ENCODE data around the gene UBL7. TPM values are rescaled to one million over a fixed set of nuclear protein-coding genes. Genes with fewer than 3 reads are reported as not detected.
A peak's percentile ranks its signal among the peaks of the same experiment; 100 is the strongest.
"Not testable (repeated sequence)": the region's sequence is repeated elsewhere in the genome, so short reads cannot be mapped to it uniquely, and the experiment has no call there.

Gene UBL7
- total RNA-seq, 1 donor from 2014 or later: 53.7 TPM

GRCh38 chr15:74463634-74464033 is 2.7 kb upstream of the UBL7 start:
- H3K4me1 Mint-ChIP-seq (ENCODE audit: low read depth): peaks cover 17% of the 10 kb centered on the region

DNA sequence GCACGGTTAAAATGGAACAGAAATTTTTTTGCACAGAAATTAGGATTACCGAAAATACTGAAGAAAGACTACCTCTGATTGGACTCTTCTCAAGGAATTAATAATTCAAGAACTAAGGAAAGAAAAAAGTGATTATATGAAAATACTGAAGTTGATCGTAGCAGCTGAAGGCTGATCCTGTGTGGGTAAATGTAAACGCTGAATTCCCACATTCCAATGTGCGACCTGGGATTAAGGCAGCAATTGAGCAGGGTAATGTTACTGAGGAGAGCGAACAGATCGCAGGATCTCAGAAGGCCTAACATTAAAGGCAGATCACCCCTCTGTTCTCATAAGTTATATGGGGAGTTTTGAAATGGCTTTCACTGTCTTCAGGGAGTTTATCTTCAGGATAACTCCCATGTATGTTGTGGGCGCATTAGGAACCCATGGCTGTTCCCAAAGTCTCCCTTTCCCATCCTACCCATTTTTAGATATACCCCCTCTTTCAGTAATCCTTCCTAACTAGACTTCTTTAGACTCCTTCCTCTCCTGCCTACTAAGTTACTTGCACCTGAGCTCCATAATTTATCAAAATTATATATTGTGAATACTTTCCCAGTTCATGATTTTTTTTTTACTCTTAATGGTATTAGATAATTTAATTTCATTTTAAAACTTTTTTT is 1.0 kb upstream of the UBL7 start:
- DNase-seq (ENCODE audit: low spot score, unreplicated experiment): no peak
- H3K27ac Mint-ChIP-seq: peak overlapping the region; percentile 98

More at GRCh38 chr15:74463634-74464033, 2.7 kb upstream of the UBL7 start:
- H3K36me3 Mint-ChIP-seq (ENCODE audit: insufficient read depth): peaks cover 11% of the 10 kb centered on the region
- no peak for TF ChIP-seq CTCF (IDR thresholded peaks at IDR 0.05; ENCODE audit: unreplicated experiment)
- no peak overlapping the region for H3K4me3 Mint-ChIP-seq (ENCODE audit: low read depth)
- no peak for DNase-seq (ENCODE audit: low spot score, unreplicated experiment)
- H3K27me3 Mint-ChIP-seq: no peaks in the 10 kb centered on the region
- no peak overlapping the region for H3K27ac Mint-ChIP-seq
- peaks cover 4% of the 10 kb centered on the region for H3K9me3 Mint-ChIP-seq (ENCODE audit: low read depth)

GRCh38 chr15:74460298-74460697 is 662 bp downstream of the UBL7 start:
- H3K4me1 Mint-ChIP-seq (ENCODE audit: low read depth): peaks cover 17% of the 10 kb centered on the region

More for the DNA sequence above, 1.0 kb upstream of the UBL7 start:
- peak overlapping the region; percentile 95 for H3K4me3 Mint-ChIP-seq (ENCODE audit: low read depth)
- H3K36me3 Mint-ChIP-seq (ENCODE audit: insufficient read depth): peaks cover 11% of the 10 kb centered on the region
- peaks cover 4% of the 10 kb centered on the region for H3K9me3 Mint-ChIP-seq (ENCODE audit: low read depth)
- no peaks in the 10 kb centered on the region for H3K27me3 Mint-ChIP-seq
- TF ChIP-seq CTCF (IDR thresholded peaks at IDR 0.05; ENCODE audit: unreplicated experiment): no peak
- peaks cover 17% of the 10 kb centered on the region for H3K4me1 Mint-ChIP-seq (ENCODE audit: low read depth)

DNA sequence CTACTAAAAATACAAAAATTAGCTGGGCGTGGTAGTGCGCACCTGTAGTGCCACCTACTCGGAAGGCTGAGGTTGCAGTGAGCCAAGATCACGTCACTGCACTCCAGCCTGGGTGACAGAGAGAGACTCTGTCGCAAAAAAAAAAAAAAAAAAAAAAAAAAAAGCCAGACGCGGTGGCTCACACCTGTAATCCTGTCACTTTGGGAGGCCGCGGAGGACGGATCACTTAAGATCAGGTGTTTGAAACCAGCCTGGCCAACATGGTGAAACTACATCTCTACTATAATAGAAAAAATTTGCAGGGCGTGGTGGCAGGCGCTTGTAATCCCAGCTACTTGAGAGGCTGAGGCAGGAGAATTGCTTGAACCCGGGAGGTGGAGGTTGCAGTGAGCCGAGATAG is 1.2 kb downstream of the UBL7 start:
- peak overlapping the region; percentile 95 for H3K4me3 Mint-ChIP-seq (ENCODE audit: low read depth)
- peak overlapping the region; percentile 98 for H3K27ac Mint-ChIP-seq
- not testable (repeated sequence) for H3K36me3 Mint-ChIP-seq (ENCODE audit: insufficient read depth); H3K9me3 Mint-ChIP-seq (ENCODE audit: low read depth); DNase-seq (ENCODE audit: low spot score, unreplicated experiment); H3K27me3 Mint-ChIP-seq
- H3K4me1 Mint-ChIP-seq (ENCODE audit: low read depth): peaks cover 17% of the 10 kb centered on the region

More at GRCh38 chr15:74460298-74460697, 662 bp downstream of the UBL7 start:
- peak overlapping the region; percentile 95 for H3K4me3 Mint-ChIP-seq (ENCODE audit: low read depth)
- no peak for TF ChIP-seq CTCF (IDR thresholded peaks at IDR 0.05; ENCODE audit: unreplicated experiment)
- H3K36me3 Mint-ChIP-seq (ENCODE audit: insufficient read depth): peaks cover 11% of the 10 kb centered on the region
- no peaks in the 10 kb centered on the region for H3K27me3 Mint-ChIP-seq
- DNase-seq (ENCODE audit: low spot score, unreplicated experiment): no peak
- H3K9me3 Mint-ChIP-seq (ENCODE audit: low read depth): peaks cover 4% of the 10 kb centered on the region
- H3K27ac Mint-ChIP-seq: peak overlapping the region; percentile 98

- H3K36me3 Mint-ChIP-seq (ENCODE audit: insufficient read depth): peaks cover 12% of the 10 kb centered on the region
- peaks cover 3% of the 10 kb centered on the region for H3K9me3 Mint-ChIP-seq (ENCODE audit: low read depth)
- peaks cover 17% of the 10 kb centered on the region for H3K4me1 Mint-ChIP-seq (ENCODE audit: low read depth)
- H3K27ac Mint-ChIP-seq: no peak overlapping the region
- TF ChIP-seq CTCF (IDR thresholded peaks at IDR 0.05; ENCODE audit: unreplicated experiment): no peak
- DNase-seq (ENCODE audit: low spot score, unreplicated experiment): no peak
- no peaks in the 10 kb centered on the region for H3K27me3 Mint-ChIP-seq
- no peak overlapping the region for H3K4me3 Mint-ChIP-seq (ENCODE audit: low read depth)
These were observed 2.5 kb downstream of the UBL7 start for GRCh38 chr15:74458473-74458872.

- not testable (repeated sequence) for H3K27ac Mint-ChIP-seq; H3K4me3 Mint-ChIP-seq (ENCODE audit: low read depth); H3K9me3 Mint-ChIP-seq (ENCODE audit: low read depth); H3K27me3 Mint-ChIP-seq; DNase-seq (ENCODE audit: low spot score, unreplicated experiment)
- Mint-ChIP-seq H3K36me3 (ENCODE audit: insufficient read depth) (peaks cover 11% of the 10 kb centered on the region), H3K4me1 (ENCODE audit: low read depth) (peaks cover 11% of the 10 kb centered on the region)
These were observed 3.9 kb downstream of the UBL7 start for GRCh38 chr15:74457036-74457435.

All from progenitor cell of endocrine pancreas (in vitro differentiated cells).